SU-DHL-6 (cell line): ENCODE results near the gene SLC9A3.

Source experiments
- CTCF ChIP-seq: fragments of 200-600 bp; sonication (generic); IDR thresholded peaks from one replicate; pipeline ENCODE4 v1.5.1; 2017; ENCODE audit warnings: antibody characterized with exemption, mild to moderate bottlenecking, low read length, moderate library complexity; ENCODE audit not compliant: insufficient read depth, poor library complexity, severe bottlenecking
- EZH2phosphoT487 ChIP-seq: fragments of 200-600 bp; sonication (generic), shearing (Covaris generic); conservative IDR thresholded peaks from 2 replicates; pipeline ENCODE4 v1.6.1; 2018; ENCODE audit warnings: mild to moderate bottlenecking, antibody characterized with exemption, low read length, moderate library complexity, mixed read lengths

DNA sequence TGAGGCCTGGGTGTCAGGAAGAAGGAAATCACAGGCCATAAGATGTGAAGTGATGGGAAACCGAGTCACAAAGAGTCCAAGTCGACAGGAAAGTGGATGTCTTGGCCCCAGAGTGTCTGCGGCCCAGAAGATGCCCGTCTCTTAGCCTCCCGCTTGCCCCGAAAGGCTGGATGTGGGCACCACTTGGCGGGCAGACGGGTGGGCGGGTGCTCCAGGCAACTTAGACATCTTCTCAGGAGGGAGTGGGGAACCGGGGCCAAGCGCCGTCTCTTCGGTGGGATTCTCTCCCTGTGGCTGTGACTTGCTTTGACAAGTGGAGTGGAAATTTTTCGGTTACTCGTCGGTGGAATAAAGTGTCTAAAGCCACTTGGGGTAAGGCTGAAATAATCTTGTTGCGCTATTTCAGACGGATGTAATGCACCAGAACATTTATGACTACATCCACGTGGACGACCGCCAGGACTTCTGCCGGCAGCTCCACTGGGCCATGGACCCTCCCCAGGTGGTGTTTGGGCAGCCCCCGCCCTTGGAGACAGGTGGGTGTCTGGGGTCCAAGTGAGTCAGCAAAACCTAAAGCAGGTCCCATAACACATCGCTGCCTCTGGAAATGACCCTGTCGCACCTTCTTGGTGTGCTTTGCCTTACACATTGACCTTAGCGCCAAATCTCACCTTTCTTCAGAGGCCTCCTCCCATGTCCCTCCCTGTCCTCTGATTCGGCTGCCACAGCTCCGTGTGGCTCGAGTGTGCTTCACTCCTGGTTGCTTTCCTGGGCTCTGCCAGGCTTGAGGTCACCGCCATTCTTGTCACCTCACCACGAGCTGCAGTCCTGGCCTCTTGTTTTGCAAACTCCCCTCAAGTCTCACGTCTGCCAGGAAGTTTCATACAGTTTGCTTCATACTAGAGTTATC lies 101.7 kb downstream of the SLC9A3 start:
- TF ChIP-seq CTCF: no peak
- TF ChIP-seq EZH2phosphoT487: no peak
